Right ventricle myocardium inferior (tissue), 1 donor: ENCODE data around the gene COL4A2. TPM values are rescaled to one million over a fixed set of nuclear protein-coding genes. Genes with fewer than 3 reads are reported as not detected.

Experiments
- ATAC-seq: fragments of 200-7000 bp; cut with Tn5 transposase; one replicate; pipeline ENCODE4 v1.9.1; 2020; ENCODE audit warnings: mild to moderate bottlenecking, moderate library complexity
- DNase-seq: peaks from one replicate; pipeline ENCODE4 v3.0.0; 2021; ENCODE audit errors: missing footprints
- intact Hi-C: fragments of 100-400 bp; cut with DNase I; formaldehyde crosslinking; loops from one replicate; pipeline ENCODE4 v1.11.0; 2022
- total RNA-seq: library from RNA; stranded (reverse); fragmentation: NEBNext Ultra II Directional; extraction: Animal tissue kit (Norgen Biotek cat#: 25700); gene quantifications from one replicate; pipeline ENCODE4 v1.2.1, GENCODE V29; 2021
- donor health status: DM: no; HTN: yes; CAD: no; lungs with severe emphysema.

Gene COL4A2
- total RNA-seq, 1 donor from 2014 or later: 126 TPM

GRCh38 chr13:110431425-110432294 is 124.6 kb downstream of the COL4A2 start:
- intact Hi-C loops: loop anchor here (5.0 kb wide), 1 partner anchor 54 kb away; no protein-coding TSS in a partner anchor
- peak; percentile 81 for ATAC-seq
- DNase-seq: no peak

GRCh38 chr13:110432522-110432921 is 125.4 kb downstream of the COL4A2 start:
- ATAC-seq: no peak

GRCh38 chr13:110433014-110433413 is 125.9 kb downstream of the COL4A2 start:
- ATAC-seq (peak; percentile 43), DNase-seq (peak; percentile 68)
- intact Hi-C loops: loop anchor here (5.0 kb wide), 1 partner anchor 56 kb away; no protein-coding TSS in a partner anchor

More at GRCh38 chr13:110432522-110432921, 125.4 kb downstream of the COL4A2 start:
- DNase-seq: no peak
- intact Hi-C loops: loop anchor here (5.0 kb wide), 1 partner anchor 55 kb away; no protein-coding TSS in a partner anchor

GRCh38 chr13:110434629-110435028 is 127.5 kb downstream of the COL4A2 start:
- intact Hi-C loops: loop anchor here (5.0 kb wide), 1 partner anchor 57 kb away; no protein-coding TSS in a partner anchor
- ATAC-seq (no peak), DNase-seq (no peak)

- ATAC-seq: no peak
- intact Hi-C loops: no loop called here
These were observed 128.2 kb downstream of the COL4A2 start for GRCh38 chr13:110435331-110435730.

GRCh38 chr13:110436276-110436675 is 129.2 kb downstream of the COL4A2 start:
- no peak for ATAC-seq
- DNase-seq: no peak
- intact Hi-C loops: no loop called here

More at GRCh38 chr13:110435331-110435730, 128.2 kb downstream of the COL4A2 start:
- no peak for DNase-seq

GRCh38 chr13:110436786-110437370 is 129.8 kb downstream of the COL4A2 start:
- ATAC-seq (no peak), DNase-seq (no peak)
- intact Hi-C loops: no loop called here

GRCh38 chr13:110438211-110438610 is 131.1 kb downstream of the COL4A2 start:
- peak; percentile 18 for ATAC-seq
- intact Hi-C loops: no loop called here
- DNase-seq: peak; percentile 64

GRCh38 chr13:110438776-110439175 is 131.7 kb downstream of the COL4A2 start:
- ATAC-seq: no peak
- intact Hi-C loops: no loop called here
- DNase-seq: no peak

- intact Hi-C loops: loop anchor here (5.0 kb wide), 1 partner anchor 219 kb away; no protein-coding TSS in a partner anchor
- no peak for DNase-seq
- no peak for ATAC-seq
These were observed 134.1 kb downstream of the COL4A2 start for GRCh38 chr13:110440946-110441731.

GRCh38 chr13:110442930-110443621 is 136.0 kb downstream of the COL4A2 start:
- intact Hi-C loops: loop anchor here (5.0 kb wide), 1 partner anchor 221 kb away; no protein-coding TSS in a partner anchor
- no peak for DNase-seq
- ATAC-seq: no peak

GRCh38 chr13:110443622-110444225 is 136.6 kb downstream of the COL4A2 start:
- ATAC-seq (peak; percentile 1), DNase-seq (no peak)
- intact Hi-C loops: loop anchor here (5.0 kb wide), 1 partner anchor 221 kb away; no protein-coding TSS in a partner anchor

GRCh38 chr13:110444226-110444653 is 137.2 kb downstream of the COL4A2 start:
- ATAC-seq (peak; percentile 64), DNase-seq (no peak)
- intact Hi-C loops: loop anchor here (5.0 kb wide), 1 partner anchor 222 kb away; no protein-coding TSS in a partner anchor

GRCh38 chr13:110445183-110445582 is 138.1 kb downstream of the COL4A2 start:
- DNase-seq: no peak
- ATAC-seq: no peak
- intact Hi-C loops: no loop called here

GRCh38 chr13:110445722-110446574 is 138.9 kb downstream of the COL4A2 start:
- intact Hi-C loops: no loop called here

GRCh38 chr13:110446575-110446890 is 139.4 kb downstream of the COL4A2 start:
- intact Hi-C loops: no loop called here
- ATAC-seq: no peak
- no peak for DNase-seq

More at GRCh38 chr13:110445722-110446574, 138.9 kb downstream of the COL4A2 start:
- no peak for DNase-seq
- ATAC-seq: no peak

- intact Hi-C loops: no loop called here
- ATAC-seq (no peak), DNase-seq (no peak)
These were observed 140.0 kb downstream of the COL4A2 start for GRCh38 chr13:110447058-110447511.
